Ovary (tissue), 3 donors: Measurements from ENCODE around the gene FRMD4A.

ENCODE experiments used
- EP300 ChIP-seq: sonication (generic); formaldehyde crosslinking; IDR thresholded peaks from one replicate; pipeline ENCODE4 v1.6.1; 2017; ENCODE audit warnings: antibody characterized with exemption
- POLR2A ChIP-seq: fragments of 450-650 bp; IDR thresholded peaks from one replicate; pipeline ENCODE4 v1.6.1; 2017; ENCODE audit warnings: antibody characterized with exemption, mild to moderate bottlenecking, moderate library complexity
- TF ChIP-seq, protein P1 (sequence below), 3 donors: fragments of 450-650 bp in 2 of 3; fragments of 200-600 bp in 1 of 3; IDR thresholded peaks; one replicate each; pipeline versions ENCODE4 v1.5.1 to v1.8.0; 2016 to 2022; ENCODE audit warnings: antibody characterized with exemption in 3 of 3, mild to moderate bottlenecking in 1 of 3
- donor health status: DM: no; HTN: no; CAD: no.

DNA sequence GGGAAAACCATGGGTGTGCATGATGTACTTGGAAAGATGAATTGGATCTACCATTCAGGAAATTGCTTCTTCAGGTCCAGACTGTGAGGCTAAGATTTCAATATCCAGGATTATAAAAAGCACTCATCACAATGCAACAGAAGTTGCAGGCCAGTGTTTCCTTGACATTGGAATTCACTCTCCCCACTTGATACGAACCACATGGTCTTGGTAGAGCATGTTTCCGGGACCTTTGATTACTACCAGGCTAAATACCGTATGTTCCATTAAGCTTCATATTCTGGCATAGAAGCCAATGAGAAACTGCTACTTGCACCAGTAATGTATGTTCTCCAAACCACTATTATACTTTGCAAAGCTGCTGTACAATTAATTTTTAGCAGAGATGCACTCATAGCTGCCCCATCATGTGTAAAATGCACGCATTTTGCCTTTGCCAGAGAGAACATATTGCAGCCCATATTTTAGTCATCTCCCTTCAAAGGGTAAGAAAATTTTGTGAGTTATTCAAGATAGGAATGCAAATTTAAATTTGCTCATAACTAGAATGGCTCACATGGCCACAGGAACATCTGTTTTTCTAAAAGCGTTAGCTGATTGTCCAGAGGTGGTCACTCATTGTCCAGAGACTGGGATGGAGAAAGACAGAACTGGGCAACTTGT, 8.1 kb downstream of the FRMD4A start:
- TF ChIP-seq, protein P1, sequence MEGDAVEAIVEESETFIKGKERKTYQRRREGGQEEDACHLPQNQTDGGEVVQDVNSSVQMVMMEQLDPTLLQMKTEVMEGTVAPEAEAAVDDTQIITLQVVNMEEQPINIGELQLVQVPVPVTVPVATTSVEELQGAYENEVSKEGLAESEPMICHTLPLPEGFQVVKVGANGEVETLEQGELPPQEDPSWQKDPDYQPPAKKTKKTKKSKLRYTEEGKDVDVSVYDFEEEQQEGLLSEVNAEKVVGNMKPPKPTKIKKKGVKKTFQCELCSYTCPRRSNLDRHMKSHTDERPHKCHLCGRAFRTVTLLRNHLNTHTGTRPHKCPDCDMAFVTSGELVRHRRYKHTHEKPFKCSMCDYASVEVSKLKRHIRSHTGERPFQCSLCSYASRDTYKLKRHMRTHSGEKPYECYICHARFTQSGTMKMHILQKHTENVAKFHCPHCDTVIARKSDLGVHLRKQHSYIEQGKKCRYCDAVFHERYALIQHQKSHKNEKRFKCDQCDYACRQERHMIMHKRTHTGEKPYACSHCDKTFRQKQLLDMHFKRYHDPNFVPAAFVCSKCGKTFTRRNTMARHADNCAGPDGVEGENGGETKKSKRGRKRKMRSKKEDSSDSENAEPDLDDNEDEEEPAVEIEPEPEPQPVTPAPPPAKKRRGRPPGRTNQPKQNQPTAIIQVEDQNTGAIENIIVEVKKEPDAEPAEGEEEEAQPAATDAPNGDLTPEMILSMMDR (IDR thresholded peaks at IDR 0.05) = no peak
- TF ChIP-seq POLR2A (no peak), EP300 (no peak)
